HEK293T (cell line): ENCODE measurements around the gene COLEC12.

Experiments used
- CTCF ChIA-PET: fragments of 350-600 bp; formaldehyde crosslinking; extraction: SDS; loops from one replicate; lab custom pipeline; 2021; ENCODE audit warnings: antibody characterized with exemption, inconsistent platforms; lab: Yijun Ruan, JAX
- POLR2A ChIA-PET: fragments of 350-600 bp; formaldehyde crosslinking; extraction: SDS; loops from one replicate; lab custom pipeline; 2020; ENCODE audit warnings: antibody characterized with exemption, inconsistent platforms; lab: Yijun Ruan, JAX
- DNase-seq: peaks from one replicate; pipeline ENCODE4 v3.0.0; 2012; ENCODE audit warnings: mixed read lengths; ENCODE audit errors: extremely low spot score
- ARNT ChIP-seq: fragments of 450-650 bp; IDR thresholded peaks from 2 replicates; pipeline ENCODE4 v1.6.1; 2017; ENCODE audit warnings: mild to moderate bottlenecking
- BHLHE40 ChIP-seq: fragments of 450-650 bp; IDR thresholded peaks from 2 replicates; pipeline ENCODE4 v1.6.1; 2016; ENCODE audit warnings: mild to moderate bottlenecking, moderate library complexity, borderline replicate concordance
- CTBP1 ChIP-seq: fragments of 450-650 bp; IDR thresholded peaks from 2 replicates; pipeline ENCODE4 v1.6.1; 2016; ENCODE audit warnings: borderline replicate concordance
- ELF4 ChIP-seq: fragments of 450-650 bp; IDR thresholded peaks from 2 replicates; pipeline ENCODE4 v1.6.1; 2017; ENCODE audit warnings: antibody characterized with exemption
- FOXA1 ChIP-seq: fragments of 450-650 bp; IDR thresholded peaks from 2 replicates; pipeline ENCODE4 v1.6.1; 2016; ENCODE audit warnings: mild to moderate bottlenecking
- FOXK2 ChIP-seq: fragments of 450-650 bp; IDR thresholded peaks from 2 replicates; pipeline ENCODE4 v1.6.1; 2016; ENCODE audit warnings: mild to moderate bottlenecking
- FOXM1 ChIP-seq: fragments of 450-650 bp; IDR thresholded peaks from 2 replicates; pipeline ENCODE4 v1.6.1; 2017; ENCODE audit warnings: mild to moderate bottlenecking, borderline replicate concordance
- HDGF ChIP-seq: fragments of 450-650 bp; IDR thresholded peaks from 2 replicates; pipeline ENCODE4 v1.6.1; 2017; ENCODE audit warnings: antibody characterized with exemption, borderline replicate concordance
- L3MBTL2 ChIP-seq: fragments of 450-650 bp; conservative IDR thresholded peaks from 2 replicates; pipeline ENCODE4 v1.6.1; 2016; ENCODE audit warnings: mild to moderate bottlenecking
- LEF1 ChIP-seq: fragments of 450-650 bp; IDR thresholded peaks from 2 replicates; pipeline ENCODE4 v1.6.1; 2017; ENCODE audit warnings: mild to moderate bottlenecking, borderline replicate concordance
- NFRKB ChIP-seq: fragments of 450-650 bp; IDR thresholded peaks from 2 replicates; pipeline ENCODE4 v1.6.1; 2016; ENCODE audit warnings: mild to moderate bottlenecking, moderate library complexity
- SP1 ChIP-seq: fragments of 450-650 bp; IDR thresholded peaks from 2 replicates; pipeline ENCODE4 v1.6.1; 2017
- SUZ12 ChIP-seq: fragments of 450-650 bp; IDR thresholded peaks from 2 replicates; pipeline ENCODE4 v1.6.1; 2016; ENCODE audit warnings: mild to moderate bottlenecking
- TARDBP ChIP-seq: fragments of 450-650 bp; IDR thresholded peaks from 2 replicates; pipeline ENCODE4 v1.6.1; 2016
- ZNF384 ChIP-seq: fragments of 450-650 bp; IDR thresholded peaks from 2 replicates; pipeline ENCODE4 v1.6.1; 2016
- TF ChIP-seq, protein P1 (sequence below): fragments of 450-650 bp; IDR thresholded peaks from 2 replicates; pipeline ENCODE4 v1.6.1; 2016

The COLEC12 gene

DNA sequence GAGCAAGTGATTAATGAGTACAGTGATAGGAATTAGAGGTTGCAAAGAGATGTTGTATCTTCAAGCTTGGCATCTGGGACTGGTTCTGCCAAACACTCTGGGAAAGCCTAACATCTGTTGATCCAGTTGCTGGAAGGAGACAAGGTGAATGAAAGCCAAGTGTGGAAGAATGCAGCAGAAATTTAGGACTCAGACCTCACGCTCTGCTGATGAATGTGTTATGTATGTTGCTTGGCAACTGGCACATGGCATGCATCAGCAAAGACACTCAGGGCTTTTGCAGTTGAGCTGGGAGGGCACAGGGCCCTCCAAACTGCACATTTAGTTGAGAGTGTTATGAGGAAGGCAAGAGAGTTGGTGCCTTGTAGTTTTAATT, 105.5 kb downstream of the COLEC12 start:
- TF ChIP-seq NFRKB (no peak), L3MBTL2 (0 out of 2 replicates have a peak, but pooled peaks have one; percentile 16)
- POLR2A ChIA-PET: no interaction called here
- CTCF ChIA-PET: no interaction called here
- no peak for DNase-seq

DNA sequence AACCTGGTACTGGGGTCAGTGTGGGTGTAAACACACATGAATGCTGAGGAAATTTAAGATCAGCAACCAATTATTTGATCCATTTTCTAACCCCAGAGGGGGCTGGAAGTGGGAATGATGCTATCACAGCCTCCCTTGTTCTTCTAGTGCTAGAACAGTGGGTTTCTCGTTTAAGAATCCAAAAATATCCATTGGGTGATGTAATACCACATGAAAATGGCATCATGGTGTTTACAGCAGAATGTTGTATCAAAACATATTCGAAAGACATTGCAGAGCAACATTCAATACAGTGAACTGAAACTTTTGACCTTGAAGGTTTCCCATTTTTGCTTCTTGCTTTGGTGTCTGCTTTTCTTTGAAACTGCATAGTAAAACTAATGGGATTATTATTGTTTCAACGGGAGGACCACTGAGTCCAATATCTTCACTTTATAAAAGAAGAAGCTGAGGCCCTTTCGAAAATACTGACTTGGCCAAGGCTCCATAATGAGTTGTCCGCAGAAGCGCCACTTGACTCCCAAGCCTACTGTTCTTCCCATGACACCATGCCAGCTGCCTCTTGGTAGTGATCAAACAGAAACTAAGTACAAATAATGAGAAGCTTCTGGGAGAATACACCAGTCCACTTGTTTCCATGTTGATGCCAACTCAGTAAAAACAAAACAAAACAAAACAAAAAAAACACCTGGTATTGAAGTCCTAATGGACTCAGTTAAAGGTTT, 106.1 kb downstream of the COLEC12 start:
- ChIA-PET POLR2A (no interaction called here), CTCF (no interaction called here)
- DNase-seq: no peak
- no peak for TF ChIP-seq FOXA1
- TF ChIP-seq FOXK2: no peak
- no peak for TF ChIP-seq SP1
- no peak for TF ChIP-seq FOXM1
- no peak for TF ChIP-seq L3MBTL2
- TF ChIP-seq TARDBP: no peak
- TF ChIP-seq ARNT: no peak
- no peak for TF ChIP-seq CTBP1
- TF ChIP-seq BHLHE40: no peak
- no peak for TF ChIP-seq ZNF384
- no peak for TF ChIP-seq HDGF
- TF ChIP-seq LEF1: no peak
- TF ChIP-seq ELF4: no peak
- no peak for TF ChIP-seq SUZ12
- TF ChIP-seq, protein P1, sequence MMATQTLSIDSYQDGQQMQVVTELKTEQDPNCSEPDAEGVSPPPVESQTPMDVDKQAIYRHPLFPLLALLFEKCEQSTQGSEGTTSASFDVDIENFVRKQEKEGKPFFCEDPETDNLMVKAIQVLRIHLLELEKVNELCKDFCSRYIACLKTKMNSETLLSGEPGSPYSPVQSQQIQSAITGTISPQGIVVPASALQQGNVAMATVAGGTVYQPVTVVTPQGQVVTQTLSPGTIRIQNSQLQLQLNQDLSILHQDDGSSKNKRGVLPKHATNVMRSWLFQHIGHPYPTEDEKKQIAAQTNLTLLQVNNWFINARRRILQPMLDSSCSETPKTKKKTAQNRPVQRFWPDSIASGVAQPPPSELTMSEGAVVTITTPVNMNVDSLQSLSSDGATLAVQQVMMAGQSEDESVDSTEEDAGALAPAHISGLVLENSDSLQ: no peak
- no peak for TF ChIP-seq NFRKB

DNA sequence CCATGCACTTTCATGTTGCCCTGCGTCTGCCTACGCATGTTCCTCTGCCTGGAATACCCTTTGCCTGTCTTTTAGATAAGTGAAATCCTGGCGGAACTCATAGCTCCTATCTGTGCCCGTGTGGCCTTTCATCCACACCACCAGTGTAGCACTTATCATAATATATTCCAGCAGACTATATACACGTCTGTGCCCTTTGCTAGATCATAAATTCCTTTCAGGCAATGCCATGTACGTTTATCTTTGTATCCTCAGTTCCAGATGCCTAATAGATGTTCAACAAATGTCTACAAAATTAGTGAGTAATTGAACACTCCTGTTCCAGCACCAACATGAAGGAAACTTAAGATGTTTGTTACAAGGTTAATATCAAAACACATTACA, 106.9 kb downstream of the COLEC12 start:
- ChIA-PET POLR2A (no interaction called here), CTCF (no interaction called here)
- TF ChIP-seq BHLHE40: no peak
- no peak for DNase-seq

DNA sequence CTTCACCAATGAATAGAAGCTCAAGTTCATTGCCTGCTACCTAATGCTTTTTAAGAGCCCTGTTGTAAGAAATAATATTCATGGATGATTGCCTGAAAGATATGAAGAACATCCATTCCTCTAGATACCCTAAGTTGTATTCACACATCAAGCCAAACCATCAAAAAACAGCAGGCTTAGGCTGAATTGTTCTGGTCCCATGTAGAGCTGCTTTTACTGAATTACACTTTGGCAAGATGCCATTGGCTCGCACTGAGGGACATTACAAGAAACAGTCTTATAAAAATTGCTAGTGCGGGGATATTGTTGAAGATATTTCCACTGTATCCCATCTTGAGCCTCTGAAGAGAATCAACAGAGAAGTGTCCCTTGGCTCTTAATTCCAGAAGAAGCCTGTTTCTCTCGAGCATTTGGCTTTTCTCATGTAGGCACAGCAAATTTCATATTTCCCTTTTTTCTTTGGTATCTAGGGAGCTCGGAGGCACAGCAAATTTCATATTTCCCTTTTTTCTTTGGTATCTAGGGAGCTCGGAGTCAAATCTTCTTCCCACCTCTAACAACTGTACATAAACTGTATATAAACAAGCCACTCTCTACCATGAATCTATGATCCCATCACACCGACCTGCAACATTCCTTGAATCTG, 107.5 kb downstream of the COLEC12 start:
- TF ChIP-seq HDGF (no peak), BHLHE40 (no peak), FOXA1 (no peak), SP1 (no peak), NFRKB (no peak), L3MBTL2 (no peak), ELF4 (no peak), TARDBP (no peak), ZNF384 (no peak), SUZ12 (no peak)
- TF ChIP-seq, protein P1: no peak
- DNase-seq: no peak
- POLR2A ChIA-PET: interaction anchor here (0.7 kb wide), 1 partner anchor 126 kb away, joined by 3 read pairs; no protein-coding TSS in a partner anchor
- CTCF ChIA-PET: no interaction called here

DNA sequence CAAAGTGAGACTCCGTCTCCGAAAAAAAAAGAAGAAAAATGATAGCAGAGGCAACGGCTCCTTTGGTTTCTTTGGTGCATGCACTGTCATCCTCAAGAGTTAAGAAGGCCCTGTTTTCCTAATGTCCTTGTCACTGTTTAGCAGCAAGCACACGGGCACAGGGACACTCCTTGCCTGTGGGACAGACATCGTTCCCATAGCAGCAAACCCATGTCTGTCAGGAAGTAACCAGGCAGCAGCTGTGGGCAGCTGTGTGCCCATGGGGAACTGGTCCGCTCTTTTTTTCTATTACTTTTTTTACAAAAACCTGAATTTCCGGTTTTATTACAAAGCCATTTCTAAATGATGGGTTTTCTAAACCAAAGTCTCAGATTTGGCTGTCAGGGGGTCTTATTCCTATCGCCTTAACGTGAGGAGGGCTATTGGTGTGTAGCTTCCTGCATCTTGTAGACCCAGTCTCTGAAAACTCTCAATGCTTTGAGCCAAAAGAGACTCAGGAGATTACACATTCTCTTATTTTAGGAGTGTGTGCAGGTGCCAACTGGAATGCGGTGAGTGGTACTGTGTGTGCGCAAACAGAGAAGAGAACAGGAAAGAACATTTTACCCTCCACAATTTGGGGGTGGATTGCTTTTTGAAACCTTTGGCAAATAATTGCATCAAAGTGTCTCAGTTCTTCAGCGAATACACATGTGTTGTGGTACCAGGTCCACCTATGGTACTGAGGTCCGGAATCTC, 109.6 kb downstream of the COLEC12 start:
- DNase-seq: no peak
- TF ChIP-seq, protein P1: no peak
- TF ChIP-seq SUZ12: no peak
- no peak for TF ChIP-seq FOXA1
- TF ChIP-seq ELF4: no peak
- no peak for TF ChIP-seq ZNF384
- no peak for TF ChIP-seq FOXM1
- TF ChIP-seq NFRKB: no peak
- no peak for TF ChIP-seq TARDBP
- TF ChIP-seq CTBP1: no peak
- no peak for TF ChIP-seq ARNT
- TF ChIP-seq HDGF: no peak
- no peak for TF ChIP-seq L3MBTL2
- TF ChIP-seq SP1: no peak
- no peak for TF ChIP-seq FOXK2
- no peak for TF ChIP-seq BHLHE40
- no peak for TF ChIP-seq LEF1
- ChIA-PET POLR2A (no interaction called here), CTCF (interaction anchor here (0.6 kb wide), 1 partner anchor 26 kb away, joined by 3 read pairs; no protein-coding TSS in a partner anchor)

DNA sequence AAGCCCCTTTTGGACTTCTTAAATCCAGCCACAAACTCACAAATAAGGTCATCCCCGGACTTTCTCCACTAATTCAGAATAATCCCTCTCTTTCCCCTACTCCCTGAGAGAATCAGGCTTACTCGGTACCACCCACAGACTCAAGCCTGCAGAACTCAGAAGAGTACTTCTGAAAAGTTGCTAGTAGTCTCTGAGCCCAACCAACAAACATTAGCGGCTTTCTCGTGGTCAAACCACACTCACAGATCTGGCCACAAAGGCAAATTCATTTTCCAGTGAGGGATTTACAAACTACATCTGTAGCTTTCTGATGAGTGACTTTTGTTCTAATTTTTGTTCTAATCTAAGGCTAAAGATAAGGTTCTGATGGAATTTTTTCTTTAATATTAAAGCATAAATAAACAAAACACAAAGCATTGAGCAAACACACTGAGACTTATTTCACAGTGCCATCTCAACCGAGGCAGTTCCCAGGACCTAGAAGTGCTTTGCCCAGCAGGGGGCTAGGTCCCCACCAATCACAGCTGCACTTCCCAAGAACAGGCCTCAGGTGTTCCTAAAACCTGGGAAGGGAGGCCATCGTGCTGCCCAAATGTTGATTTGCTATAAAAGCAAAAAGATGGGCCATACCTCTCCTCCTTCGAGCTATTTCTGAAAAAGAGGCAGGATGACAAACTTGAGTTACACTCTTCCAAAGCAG, 110.7 kb downstream of the COLEC12 start:
- DNase-seq: no peak
- ChIA-PET CTCF (interaction anchor here (0.7 kb wide), 1 partner anchor 185 kb away, joined by 4 read pairs; no protein-coding TSS in a partner anchor), POLR2A (interaction anchor here (0.6 kb wide), 1 partner anchor 54 kb away, joined by 3 read pairs; no protein-coding TSS in a partner anchor)
- no peak for TF ChIP-seq FOXA1
- no peak for TF ChIP-seq FOXM1
- no peak for TF ChIP-seq ARNT
- no peak for TF ChIP-seq LEF1
- no peak for TF ChIP-seq ZNF384
- no peak for TF ChIP-seq HDGF
- no peak for TF ChIP-seq TARDBP
- no peak for TF ChIP-seq NFRKB
- no peak for TF ChIP-seq CTBP1
- no peak for TF ChIP-seq SUZ12
- TF ChIP-seq, protein P1: no peak
